A549 (cell line): Measurements from ENCODE around the gene MRPS14. TPM values are rescaled to one million over a fixed set of nuclear protein-coding genes. Genes with fewer than 3 reads are reported as not detected.

Experiments
- ATAC-seq, 2 experiments: fragments of 200-7000 bp in 1 of 2; fragments of >200 bp in 1 of 2; cut with Nextera tagmentation in 1 of 2; cut with Tn5 transposase in 1 of 2; 3 replicates each; pipeline versions ENCODE4 v1.8.0 to v1.9.1; 2018 to 2020; ENCODE audit warnings: mild to moderate bottlenecking in 1 of 2, moderate library complexity in 1 of 2
- CTCF ChIA-PET: fragments of 300-600 bp; sonication (Branson Sonifier 250); formaldehyde crosslinking; extraction: SDS; loops from one replicate; lab custom pipeline; 2021; ENCODE audit warnings: antibody characterized with exemption, inconsistent platforms; lab: Yijun Ruan, JAX
- POLR2A ChIA-PET: fragments of 350-600 bp; formaldehyde crosslinking; extraction: SDS; loops from one replicate; lab custom pipeline; 2021; ENCODE audit warnings: antibody characterized with exemption, inconsistent platforms; lab: Yijun Ruan, JAX
- DNase-seq, 2 experiments: peaks; one replicate each; pipeline versions ENCODE4 v3.0.0 to v3.0.0-alpha.2; 2011 to 2016; ENCODE audit warnings: low read depth in 1 of 2, low spot score in 1 of 2
- FAIRE-seq: peaks from 2 replicates; lab custom pipeline; 2011; peaks lifted over from hg19 to GRCh38; lab: Jason Lieb, UNC
- H3K27ac ChIP-seq, 2 experiments: fragments of >200 bp; sonication (Bioruptor Twin); formaldehyde crosslinking; 3 replicates each; pipeline ENCODE4 v1.5.1; 2016 to 2017
- H3K4me1 ChIP-seq: fragments of >200 bp; sonication (Bioruptor Twin); formaldehyde crosslinking; 3 replicates; pipeline ENCODE4 v1.6.1; 2016
- H3K4me2 ChIP-seq: fragments of >200 bp; sonication (Bioruptor Twin); formaldehyde crosslinking; 3 replicates; pipeline ENCODE4 v1.6.1; 2016
- H3K4me3 ChIP-seq: fragments of >200 bp; sonication (Bioruptor Twin); formaldehyde crosslinking; 3 replicates; pipeline ENCODE4 v1.5.1; 2016
- H3K9me3 ChIP-seq: fragments of >200 bp; sonication (Bioruptor Twin); formaldehyde crosslinking; 3 replicates; pipeline ENCODE4 v1.6.1; 2016
- CBX2 ChIP-seq: fragments of 200-600 bp; sonication (generic); IDR thresholded peaks from 2 replicates; pipeline ENCODE4 v1.6.1; 2016; ENCODE audit warnings: low read depth, mild to moderate bottlenecking, borderline replicate concordance
- CBX8 ChIP-seq: fragments of 200-600 bp; sonication (generic); IDR thresholded peaks from 2 replicates; pipeline ENCODE4 v1.6.1; 2016
- EHMT2 ChIP-seq: fragments of 200-600 bp; sonication (generic); IDR thresholded peaks from 2 replicates; pipeline ENCODE4 v1.6.1; 2016; ENCODE audit warnings: antibody characterized with exemption, low read depth, mild to moderate bottlenecking, moderate library complexity
- EP300 ChIP-seq, 2 experiments: fragments of >200 bp; sonication (Bioruptor Twin); formaldehyde crosslinking; IDR thresholded peaks; 2 replicates in 1 of 2; 3 replicates in 1 of 2; pipeline ENCODE4 v1.6.1; 2016 to 2017
- FOSL2 ChIP-seq, 2 experiments: fragments of 450-650 bp in 1 of 2; fragments of >200 bp in 1 of 2; sonication (Bioruptor Twin) in 1 of 2; formaldehyde crosslinking; IDR thresholded peaks; 2 replicates each; pipeline versions ENCODE4 v1.5.0 to v1.6.1; 2016 to 2020; ENCODE audit warnings: mild to moderate bottlenecking in 1 of 2, moderate library complexity in 1 of 2
- HOXA7 ChIP-seq: fragments of 250-450 bp; sonication (Bioruptor Pico); IDR thresholded peaks from 2 replicates; pipeline ENCODE4 v1.5.0; 2020; ENCODE audit warnings: mild to moderate bottlenecking, moderate library complexity
- HOXB5 ChIP-seq: fragments of 250-450 bp; sonication (Bioruptor Pico); IDR thresholded peaks from 2 replicates; pipeline ENCODE4 v1.5.0; 2020; ENCODE audit warnings: mild to moderate bottlenecking, moderate library complexity
- MAFK ChIP-seq: fragments of 450-650 bp; IDR thresholded peaks from 2 replicates; pipeline ENCODE4 v1.6.1; 2014; ENCODE audit not compliant: partially characterized antibody
- MAZ ChIP-seq: fragments of 150-350 bp; IDR thresholded peaks from 2 replicates; pipeline ENCODE4 v1.6.1; 2014; ENCODE audit warnings: antibody characterized with exemption, low read depth, low read length, borderline replicate concordance
- NFE2L2 ChIP-seq: fragments of 150-350 bp; conservative IDR thresholded peaks from 2 replicates; pipeline ENCODE4 v1.6.1; 2014; ENCODE audit warnings: low read length
- NR3C1 ChIP-seq: fragments of >200 bp; sonication (Bioruptor Twin); formaldehyde crosslinking; IDR thresholded peaks from 3 replicates; pipeline ENCODE4 v1.6.1; 2017
- POLR2AphosphoS2 ChIP-seq: conservative IDR thresholded peaks from 2 replicates; pipeline ENCODE4 v1.6.1; 2012; ENCODE audit warnings: low read length, improper control_type of control experiment, inconsistent platforms
- RCOR1 ChIP-seq: fragments of 150-350 bp; IDR thresholded peaks from 2 replicates; pipeline ENCODE4 v1.6.1; 2014; ENCODE audit warnings: antibody characterized with exemption, low read length, low read depth
- RNF2 ChIP-seq: fragments of 200-600 bp; sonication (generic); IDR thresholded peaks from 2 replicates; pipeline ENCODE4 v1.6.1; 2016; ENCODE audit warnings: low read depth, mild to moderate bottlenecking, antibody characterized with exemption, moderate library complexity, borderline replicate concordance
- TFCP2L1 ChIP-seq: fragments of 250-450 bp; sonication (Bioruptor Pico); IDR thresholded peaks from 2 replicates; pipeline ENCODE4 v1.5.0; 2021; ENCODE audit warnings: mild to moderate bottlenecking
- ZC3H11A ChIP-seq: fragments of 450-650 bp; IDR thresholded peaks from 2 replicates; pipeline ENCODE4 v1.6.1; 2014; ENCODE audit warnings: antibody characterized with exemption, mild to moderate bottlenecking
- ZFP36 ChIP-seq: fragments of 450-650 bp; IDR thresholded peaks from 2 replicates; pipeline ENCODE4 v1.6.1; 2014; ENCODE audit warnings: borderline replicate concordance; ENCODE audit not compliant: partially characterized antibody
- ZSCAN20 ChIP-seq: fragments of 250-450 bp; sonication (Bioruptor Pico); IDR thresholded peaks from 2 replicates; pipeline ENCODE4 v1.8.0; 2022; ENCODE audit warnings: mild to moderate bottlenecking, moderate library complexity
- WGBS: methylation state at CpG from one replicate; pipeline ENCODE4 v1.1.6; 2017; ENCODE audit errors: missing lambda C conversion rate; 5-methylcytosine and 5-hydroxymethylcytosine counted together
- polyA plus RNA-seq, 4 experiments: library from polyadenylated mRNA; depleted of rRNA in 3 of 4; stranded (reverse); fragments of >200 nt; fragmentation: RNase III in 1 of 4; extraction: RNeasy Plus Mini Kit Qiagen cat#74134 plus additional on column Dnase treatment in 1 of 4; gene quantifications; 2 replicates in 3 of 4; 3 replicates in 1 of 4; pipeline ENCODE4 v1.2.3, GENCODE V29; 2011 to 2017
- TF ChIP-seq, protein P1 (sequence below): IDR thresholded peaks from 2 replicates; pipeline ENCODE4 v1.6.1; 2012
- TF ChIP-seq, protein P2 (sequence below): fragments of 450-650 bp; IDR thresholded peaks from 2 replicates; pipeline ENCODE4 v1.6.1; 2014; ENCODE audit warnings: antibody characterized with exemption
- TF ChIP-seq, protein P3 (sequence below): fragments of 150-350 bp; IDR thresholded peaks from 2 replicates; pipeline ENCODE4 v1.6.1; 2014; ENCODE audit warnings: low read depth, mild to moderate bottlenecking, low read length
- TF ChIP-seq, protein P4 (sequence below): fragments of >200 bp; sonication (Bioruptor Twin); formaldehyde crosslinking; IDR thresholded peaks from 3 replicates; pipeline ENCODE4 v1.5.1; 2016

Gene MRPS14
- polyA plus RNA-seq, 2 of the 4 experiments (the other 2 are of a cell fraction): 19.5 to 40.9 TPM

DNA sequence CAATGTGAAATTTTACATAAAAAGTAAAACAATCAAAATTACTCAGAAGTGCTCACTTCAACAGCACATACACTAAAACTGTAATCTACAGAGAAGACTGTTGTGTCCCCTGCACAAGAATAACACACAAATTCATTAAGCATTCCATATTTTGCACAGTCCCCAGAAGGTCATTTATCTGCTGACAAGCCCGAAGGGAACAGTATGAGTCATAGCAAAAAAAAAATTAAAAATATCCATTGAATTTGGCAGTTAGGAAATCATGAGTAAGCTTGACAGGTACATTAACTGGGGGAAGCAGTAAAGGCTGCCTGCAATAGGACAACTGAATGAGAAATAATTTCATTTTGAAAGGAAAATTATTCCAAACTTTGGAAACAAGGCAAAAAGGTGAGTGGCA, 26.7 kb downstream of the MRPS14 start:
- CTCF ChIA-PET: interaction anchor here (0.7 to 1.6 kb wide), 4 partner anchors 34 to 734 kb away, joined by 3 to 6 read pairs (median 4); no protein-coding TSS in a partner anchor
- no peak for TF ChIP-seq FOSL2 (IDR thresholded peaks at IDR 0.05)
- peak; percentile 68 for TF ChIP-seq FOSL2 (CRISPR knock-in tag; IDR thresholded peaks at IDR 0.05)
- no peak for TF ChIP-seq RCOR1
- TF ChIP-seq, all 56 proteins: peak for 1
- 25% methylated on average over 1 of the region's 1 CpG for WGBS
- no peaks in the 10 kb centered on the region for H3K9me3 ChIP-seq
- no peak for FAIRE-seq
- no peak for DNase-seq
- POLR2A ChIA-PET: interaction anchor here (4.5 kb wide), 1 partner anchor 27 kb away, joined by 75 read pairs; the partner anchor contains the start of gene MRPS14
- peaks cover 14% of the 10 kb centered on the region; the same call in 2 of the 3 replicates for H3K4me1 ChIP-seq
- no peak for ATAC-seq
- no peak overlapping the region for H3K27ac ChIP-seq
- no peak overlapping the region for H3K4me2 ChIP-seq
- no peak overlapping the region for H3K4me3 ChIP-seq

GRCh38 chr1:174995916-174996315, 27.3 kb downstream of the MRPS14 start:
- H3K4me3 ChIP-seq: no peak overlapping the region
- FAIRE-seq (no peak), ATAC-seq (no peak), DNase-seq (no peak)
- ChIA-PET POLR2A (no interaction called here), CTCF (interaction anchor here (1.5 to 1.6 kb wide), 2 partner anchors 225 to 733 kb away, joined by 5 to 6 read pairs; no protein-coding TSS in a partner anchor)
- H3K27ac ChIP-seq: no peak overlapping the region
- TF ChIP-seq HOXB5 (CRISPR knock-in tag) (no peak), RNF2 (no peak), ZSCAN20 (CRISPR knock-in tag) (no peak), ZC3H11A (no peak), ZFP36 (no peak)
- TF ChIP-seq, protein P1, sequence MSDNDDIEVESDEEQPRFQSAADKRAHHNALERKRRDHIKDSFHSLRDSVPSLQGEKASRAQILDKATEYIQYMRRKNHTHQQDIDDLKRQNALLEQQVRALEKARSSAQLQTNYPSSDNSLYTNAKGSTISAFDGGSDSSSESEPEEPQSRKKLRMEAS: no peak
- TF ChIP-seq, protein P2, sequence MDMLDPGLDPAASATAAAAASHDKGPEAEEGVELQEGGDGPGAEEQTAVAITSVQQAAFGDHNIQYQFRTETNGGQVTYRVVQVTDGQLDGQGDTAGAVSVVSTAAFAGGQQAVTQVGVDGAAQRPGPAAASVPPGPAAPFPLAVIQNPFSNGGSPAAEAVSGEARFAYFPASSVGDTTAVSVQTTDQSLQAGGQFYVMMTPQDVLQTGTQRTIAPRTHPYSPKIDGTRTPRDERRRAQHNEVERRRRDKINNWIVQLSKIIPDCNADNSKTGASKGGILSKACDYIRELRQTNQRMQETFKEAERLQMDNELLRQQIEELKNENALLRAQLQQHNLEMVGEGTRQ: no peak
- WGBS: 74% methylated on average over 1 of the region's 1 CpG
- H3K4me1 ChIP-seq: peaks cover 13% of the 10 kb centered on the region; the same call in 2 of the 3 replicates
- H3K4me2 ChIP-seq: no peak overlapping the region
- H3K9me3 ChIP-seq: no peaks in the 10 kb centered on the region

- Histone ChIP-seq H3K27ac (no peak overlapping the region), H3K4me2 (no peak overlapping the region), H3K4me1 (peaks cover 14% of the 10 kb centered on the region; the same call in 2 of the 3 replicates), H3K4me3 (no peak overlapping the region), H3K9me3 (no peaks in the 10 kb centered on the region)
- TF ChIP-seq HOXB5 (CRISPR knock-in tag) (no peak), RCOR1 (no peak), POLR2AphosphoS2 (no peak), CBX8 (no peak), TFCP2L1 (CRISPR knock-in tag) (no peak), CBX2 (no peak), EHMT2 (no peak), EP300 (IDR thresholded peaks at IDR 0.05) (no peak), MAZ (no peak), NR3C1 (no peak), MAFK (no peak), NFE2L2 (no peak), HOXA7 (CRISPR knock-in tag) (no peak)
- TF ChIP-seq, protein P1: no peak
- TF ChIP-seq, protein P3, sequence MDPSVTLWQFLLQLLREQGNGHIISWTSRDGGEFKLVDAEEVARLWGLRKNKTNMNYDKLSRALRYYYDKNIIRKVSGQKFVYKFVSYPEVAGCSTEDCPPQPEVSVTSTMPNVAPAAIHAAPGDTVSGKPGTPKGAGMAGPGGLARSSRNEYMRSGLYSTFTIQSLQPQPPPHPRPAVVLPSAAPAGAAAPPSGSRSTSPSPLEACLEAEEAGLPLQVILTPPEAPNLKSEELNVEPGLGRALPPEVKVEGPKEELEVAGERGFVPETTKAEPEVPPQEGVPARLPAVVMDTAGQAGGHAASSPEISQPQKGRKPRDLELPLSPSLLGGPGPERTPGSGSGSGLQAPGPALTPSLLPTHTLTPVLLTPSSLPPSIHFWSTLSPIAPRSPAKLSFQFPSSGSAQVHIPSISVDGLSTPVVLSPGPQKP: no peak
- TF ChIP-seq, protein P4, sequence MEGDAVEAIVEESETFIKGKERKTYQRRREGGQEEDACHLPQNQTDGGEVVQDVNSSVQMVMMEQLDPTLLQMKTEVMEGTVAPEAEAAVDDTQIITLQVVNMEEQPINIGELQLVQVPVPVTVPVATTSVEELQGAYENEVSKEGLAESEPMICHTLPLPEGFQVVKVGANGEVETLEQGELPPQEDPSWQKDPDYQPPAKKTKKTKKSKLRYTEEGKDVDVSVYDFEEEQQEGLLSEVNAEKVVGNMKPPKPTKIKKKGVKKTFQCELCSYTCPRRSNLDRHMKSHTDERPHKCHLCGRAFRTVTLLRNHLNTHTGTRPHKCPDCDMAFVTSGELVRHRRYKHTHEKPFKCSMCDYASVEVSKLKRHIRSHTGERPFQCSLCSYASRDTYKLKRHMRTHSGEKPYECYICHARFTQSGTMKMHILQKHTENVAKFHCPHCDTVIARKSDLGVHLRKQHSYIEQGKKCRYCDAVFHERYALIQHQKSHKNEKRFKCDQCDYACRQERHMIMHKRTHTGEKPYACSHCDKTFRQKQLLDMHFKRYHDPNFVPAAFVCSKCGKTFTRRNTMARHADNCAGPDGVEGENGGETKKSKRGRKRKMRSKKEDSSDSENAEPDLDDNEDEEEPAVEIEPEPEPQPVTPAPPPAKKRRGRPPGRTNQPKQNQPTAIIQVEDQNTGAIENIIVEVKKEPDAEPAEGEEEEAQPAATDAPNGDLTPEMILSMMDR: no peak
- POLR2A ChIA-PET: no interaction called here
- ATAC-seq (no peak), DNase-seq (no peak), FAIRE-seq (no peak)
- WGBS: 58% methylated on average over 3 of the region's 3 CpGs
- CTCF ChIA-PET: interaction anchor here (1.5 kb wide), 1 partner anchor 224 kb away, joined by 6 read pairs; no protein-coding TSS in a partner anchor
These were observed 28.1 kb downstream of the MRPS14 start for GRCh38 chr1:174995121-174995520.
